SH-SY5Y (cell line): ENCODE data around the gene RIN2.

ENCODE experiments used
- GATA2 ChIP-seq: IDR thresholded peaks from 2 replicates; pipeline ENCODE4 v1.6.1; 2011; ENCODE audit warnings: mild to moderate bottlenecking, low read depth, low read length
- GATA3 ChIP-seq: IDR thresholded peaks from 2 replicates; pipeline ENCODE4 v1.6.1; 2011; ENCODE audit warnings: low read depth, mild to moderate bottlenecking, low read length, moderate library complexity

DNA sequence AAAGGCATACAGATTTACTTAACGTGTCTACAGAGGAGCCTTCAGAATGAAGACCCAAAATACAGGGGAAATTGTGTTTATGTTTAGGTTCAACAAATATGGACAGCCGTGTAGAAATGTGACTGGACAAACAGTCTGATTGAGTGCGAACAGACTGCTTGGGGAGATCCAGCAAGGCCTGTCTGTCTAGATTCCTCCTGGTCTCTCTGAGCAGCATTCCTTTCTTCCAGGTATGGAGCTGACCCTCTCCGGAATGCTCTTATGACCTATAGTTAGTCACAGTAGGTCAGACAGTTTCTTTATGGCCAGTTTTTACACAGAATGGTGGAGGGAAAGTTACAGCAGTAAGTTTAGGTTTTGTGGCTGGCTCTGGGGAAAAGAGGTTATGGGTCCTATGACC is 9.0 kb downstream of the RIN2 start:
- TF ChIP-seq GATA2 (no peak), GATA3 (no peak)
